ENCODE data around the gene MYRF. TPM values are rescaled to one million over a fixed set of nuclear protein-coding genes. Genes with fewer than 3 reads are reported as not detected.

MYRF gene
- total RNA-seq, 2 donors from 2014 or later = 7.0 to 13.1 TPM

- TF ChIP-seq CTCF (IDR thresholded peaks at IDR 0.05) = no peak
- Histone ChIP-seq H3K27ac (peak overlapping the region; percentile 44 to 54), H3K9me3 (no peaks in the 10 kb centered on the region), H3K4me3 (no peak overlapping the region), H3K4me1 (peaks cover 0 to 48% of the 10 kb centered on the region in 2 donors), H3K27me3 (no peaks in the 10 kb centered on the region), H3K36me3 (no peaks in the 10 kb centered on the region)
- DNase-seq (ENCODE audit: low spot score) = peak; percentile 77
These were observed 82.0 kb downstream of the MYRF start for GRCh38 chr11:61834278-61835048.

GRCh38 chr11:61836193-61836592 is 83.8 kb downstream of the MYRF start:
- Histone ChIP-seq H3K9me3 (no peaks in the 10 kb centered on the region), H3K27ac (no peak overlapping the region), H3K4me1 (peaks cover 0 to 34% of the 10 kb centered on the region in 2 donors), H3K36me3 (no peaks in the 10 kb centered on the region), H3K4me3 (no peak overlapping the region), H3K27me3 (no peaks in the 10 kb centered on the region)
- TF ChIP-seq CTCF (IDR thresholded peaks at IDR 0.05) = no peak
- no peak for DNase-seq (ENCODE audit: low spot score)

- no peaks in the 10 kb centered on the region for H3K9me3 ChIP-seq
- H3K36me3 ChIP-seq = no peaks in the 10 kb centered on the region
- DNase-seq (ENCODE audit: low spot score) = no peak
- TF ChIP-seq CTCF (IDR thresholded peaks at IDR 0.05) = no peak
- H3K27me3 ChIP-seq = no peaks in the 10 kb centered on the region
- peaks cover 0 to 28% of the 10 kb centered on the region in 2 donors for H3K4me1 ChIP-seq
- no peak overlapping the region for H3K4me3 ChIP-seq
- no peak overlapping the region for H3K27ac ChIP-seq
These were observed 85.1 kb downstream of the MYRF start for GRCh38 chr11:61837411-61838005.

MicroRNA genes within 50 kb of the gene (microRNA counts, 767-probe panel; counts per million panel counts)
- 0 to 1,627 counts per million in 2 donors for microRNA hsa-miR-1908
- microRNA hsa-miR-611 = 0 to 31.0 counts per million in 2 donors

Other genes starting within 250 kb of the MYRF start
- gene LRRC10B, start 243.9 kb upstream of the MYRF start, total RNA-seq = 1 to 10 TPM in 1 of 2 donors, under 1 TPM in 1; 0.37 to 1.1 TPM
- 10 to 100 TPM; 19.2 to 23.6 TPM for gene SYT7, start 171.6 kb upstream of the MYRF start, total RNA-seq
- gene DAGLA, start 72.2 kb upstream of the MYRF start, total RNA-seq = 1 to 10 TPM; 3.9 to 5.7 TPM
- 10 to 100 TPM; 43.4 to 54.7 TPM for gene TMEM258, start 40.0 kb downstream of the MYRF start, total RNA-seq
- gene FEN1, start 40.3 kb downstream of the MYRF start, total RNA-seq = 1 to 10 TPM; 3.7 to 4.0 TPM
- gene FADS1, start 64.4 kb downstream of the MYRF start, total RNA-seq = 10 to 100 TPM; 21.8 to 28.4 TPM
- 10 to 100 TPM in 1 of 2 donors, 1 to 10 TPM in 1; 5.1 to 10.2 TPM for gene FADS2, start 75.7 kb downstream of the MYRF start, total RNA-seq
- gene FADS3, start 138.9 kb downstream of the MYRF start, total RNA-seq = 10 to 100 TPM; 48.7 to 93.0 TPM
- gene RAB3IL1, start 164.9 kb downstream of the MYRF start, total RNA-seq = 10 to 100 TPM in 1 of 2 donors, 1 to 10 TPM in 1; 4.3 to 16.8 TPM
- 1 to 10 TPM; 1.3 to 4.7 TPM for gene BEST1, start 197.7 kb downstream of the MYRF start, total RNA-seq
- gene FTH1, start 215.0 kb downstream of the MYRF start, total RNA-seq = 1,000 to 10,000 TPM; 2,265 to 2,787 TPM